GM18498 (cell line): Measurements from ENCODE around the gene TXNRD1.
"Not testable (repeated sequence)": the region's sequence is repeated elsewhere in the genome, so short reads cannot be mapped to it uniquely, and the experiment has no call there.

Source experiments
- ATAC-seq: cut with Tn5 transposase; IDR thresholded peaks from one replicate; pipeline ENCODE4 v1.9.1; 2021; ENCODE audit warnings: mild to moderate bottlenecking, moderate library complexity; ENCODE audit not compliant: unreplicated experiment

TXNRD1 gene

DNA sequence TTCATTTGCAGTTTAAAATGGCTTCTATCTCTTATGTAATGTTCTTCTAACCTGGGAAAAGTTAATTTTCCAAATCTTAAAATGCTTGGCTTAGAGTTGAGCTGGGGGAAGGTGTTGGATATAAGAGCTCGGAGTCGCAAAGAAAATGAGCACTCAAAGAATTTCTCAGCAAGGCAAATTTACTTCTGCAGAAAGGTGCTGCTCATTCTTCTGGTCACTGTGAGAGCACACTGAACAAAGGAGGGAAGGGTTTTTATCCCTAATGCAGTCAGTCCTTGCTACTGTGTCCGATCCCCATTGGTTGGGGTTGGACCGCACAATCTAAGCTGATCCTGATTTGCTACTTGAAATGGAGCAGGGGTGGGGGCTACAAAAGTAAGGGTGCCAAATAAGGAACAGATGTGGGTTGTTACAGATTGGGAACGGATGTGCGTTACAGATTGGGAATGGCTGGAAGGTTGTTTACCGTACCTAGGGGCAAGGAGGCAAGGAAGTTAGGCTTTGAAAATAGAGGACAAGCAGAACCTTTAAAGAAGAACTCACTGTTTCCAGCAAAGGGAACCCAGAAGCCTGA is 19.4 kb downstream of the TXNRD1 start:
- ATAC-seq = no peak

GRCh38 chr12:104237930-104238329 is 22.4 kb downstream of the TXNRD1 start:
- ATAC-seq = no peak

GRCh38 chr12:104242546-104243206 is 27.1 kb downstream of the TXNRD1 start:
- no peak for ATAC-seq

DNA sequence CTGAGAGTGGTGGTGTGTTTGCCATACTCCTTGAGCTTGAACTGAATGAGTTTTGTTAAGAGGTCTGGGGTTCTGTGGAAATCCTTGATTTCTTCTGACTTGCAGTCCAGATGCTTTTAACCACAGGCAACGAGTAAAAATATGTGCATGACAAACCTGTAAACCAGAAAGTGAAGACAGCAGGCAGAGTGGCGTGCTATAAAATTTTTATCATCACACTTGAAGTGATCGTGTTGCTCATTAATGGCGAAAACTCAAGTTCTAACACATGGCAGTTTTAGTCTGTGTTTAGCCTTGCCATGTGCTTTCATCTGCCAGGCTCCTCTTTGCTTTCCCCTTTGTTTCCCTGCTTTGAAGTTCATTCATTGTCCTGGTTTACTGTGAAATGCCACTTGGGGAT is 28.0 kb downstream of the TXNRD1 start:
- ATAC-seq = no peak

- no peak for ATAC-seq
Measured at GRCh38 chr12:104243971-104244370, 28.4 kb downstream of the TXNRD1 start.

- ATAC-seq = no peak
Measured at GRCh38 chr12:104247698-104248097, 32.1 kb downstream of the TXNRD1 start.

- no peak for ATAC-seq
Measured at GRCh38 chr12:104248444-104248843, 32.9 kb downstream of the TXNRD1 start.

DNA sequence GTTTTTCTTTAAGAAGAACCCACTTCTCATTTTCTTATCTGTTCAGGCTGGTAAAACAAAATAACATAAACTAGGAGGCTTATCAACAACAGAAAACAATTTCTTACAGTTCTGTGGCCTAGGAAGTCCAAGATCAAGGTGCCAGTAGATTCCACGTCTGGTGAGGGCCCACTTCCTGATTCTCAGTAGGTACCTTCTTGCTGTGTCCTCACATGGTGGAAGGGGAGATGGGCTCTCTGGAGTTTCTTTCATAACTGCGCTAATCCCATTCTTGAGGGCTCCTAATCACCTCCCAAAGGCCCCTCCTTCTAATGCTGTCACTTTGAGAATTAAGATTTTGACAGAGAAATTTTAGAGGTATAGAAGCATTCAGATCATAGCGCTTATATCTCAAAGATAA is 33.4 kb downstream of the TXNRD1 start:
- ATAC-seq = no peak

- ATAC-seq = no peak
Measured at GRCh38 chr12:104249898-104250297, 34.3 kb downstream of the TXNRD1 start.

DNA sequence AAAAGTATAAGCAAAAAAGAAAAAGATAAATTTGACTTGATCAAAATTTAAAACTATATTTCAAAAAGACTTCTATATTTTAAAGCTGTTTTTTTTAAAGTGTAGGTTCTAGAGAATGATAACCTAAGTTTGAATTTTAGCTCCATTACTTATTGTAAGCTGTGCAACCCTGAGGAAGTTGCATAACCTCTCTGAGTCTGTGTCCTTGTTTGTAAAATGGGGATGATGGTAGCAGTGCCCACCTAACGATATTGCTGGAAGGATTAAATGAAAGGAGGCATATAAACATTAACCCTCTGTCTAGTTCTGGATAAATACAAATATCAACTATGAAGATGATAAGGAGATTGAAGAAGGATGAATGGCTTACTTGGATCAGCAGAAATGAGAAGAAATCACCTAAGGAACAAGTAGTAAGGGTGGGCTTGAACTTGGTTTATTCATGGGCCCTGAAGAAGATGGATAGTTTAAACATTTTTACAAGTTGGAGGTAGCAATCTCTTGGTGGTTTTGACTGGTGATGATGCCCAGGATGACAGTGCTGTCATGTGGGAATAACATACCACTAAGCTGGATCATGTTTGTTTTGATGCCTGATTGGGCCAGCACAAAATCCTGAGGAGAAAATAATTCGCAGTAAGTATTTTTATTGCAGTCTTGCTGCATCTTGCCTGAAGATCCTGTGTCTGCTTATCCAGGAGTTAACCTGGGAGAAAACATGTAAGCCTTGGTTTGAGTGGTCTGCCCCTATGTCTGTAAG is 35.0 kb downstream of the TXNRD1 start:
- ATAC-seq = no peak

DNA sequence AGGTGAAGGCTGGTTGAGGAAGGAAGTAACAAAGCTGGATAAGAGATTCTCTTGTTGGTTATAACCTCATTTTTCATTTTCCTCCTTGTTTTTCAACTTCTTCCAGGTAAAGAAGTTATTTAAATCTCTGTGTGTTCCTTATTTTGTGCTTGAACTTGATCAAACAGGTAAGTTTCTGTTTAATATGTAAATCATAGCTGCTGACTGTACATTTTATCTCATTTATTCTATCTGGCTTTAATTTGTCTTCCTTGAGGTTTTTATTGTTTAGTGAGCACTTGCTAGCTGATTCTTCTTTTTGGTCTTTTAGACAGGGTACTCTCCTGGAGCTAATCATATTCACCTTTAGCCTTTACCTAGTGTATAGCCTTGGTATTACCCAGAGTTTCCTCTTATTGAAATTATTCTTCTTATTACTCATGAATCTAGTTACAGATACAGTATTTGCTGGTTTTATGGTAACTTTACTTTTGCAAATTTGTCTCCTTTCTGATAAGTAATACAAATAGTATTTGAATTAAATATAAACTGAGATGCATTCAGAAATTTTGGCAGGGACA is 42.4 kb downstream of the TXNRD1 start:
- ATAC-seq = no peak

DNA sequence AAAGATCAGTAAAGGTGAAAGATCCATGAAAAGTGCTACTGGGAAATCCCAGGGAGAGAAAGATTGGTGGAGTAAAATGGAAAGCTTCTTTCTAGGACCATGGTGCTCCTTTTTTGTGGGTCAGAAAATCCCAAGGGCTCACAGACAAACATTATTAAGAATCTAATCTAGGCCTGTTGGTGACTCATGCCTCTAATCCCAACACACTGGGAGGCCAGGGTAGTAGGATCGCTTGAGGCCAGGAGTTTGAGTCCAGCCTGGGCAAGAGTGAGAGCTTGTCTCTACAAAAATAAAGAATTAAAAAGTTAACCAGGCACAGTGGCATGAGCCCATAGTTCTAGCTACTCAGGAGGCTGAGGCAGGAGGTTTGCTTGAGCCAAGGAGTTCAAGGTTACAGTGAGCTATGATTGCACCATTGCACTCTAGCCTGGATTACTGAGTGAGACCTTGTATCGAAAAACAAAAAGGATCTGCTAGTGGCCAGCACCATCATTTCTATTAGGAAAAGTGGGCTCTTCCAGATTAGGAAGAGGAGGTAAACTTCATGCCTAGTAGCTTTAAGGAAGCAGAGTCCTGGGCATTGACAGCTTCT is 43.0 kb downstream of the TXNRD1 start:
- no peak for ATAC-seq

- ATAC-seq = no peak
Measured at GRCh38 chr12:104263026-104263425, 47.4 kb downstream of the TXNRD1 start.

DNA sequence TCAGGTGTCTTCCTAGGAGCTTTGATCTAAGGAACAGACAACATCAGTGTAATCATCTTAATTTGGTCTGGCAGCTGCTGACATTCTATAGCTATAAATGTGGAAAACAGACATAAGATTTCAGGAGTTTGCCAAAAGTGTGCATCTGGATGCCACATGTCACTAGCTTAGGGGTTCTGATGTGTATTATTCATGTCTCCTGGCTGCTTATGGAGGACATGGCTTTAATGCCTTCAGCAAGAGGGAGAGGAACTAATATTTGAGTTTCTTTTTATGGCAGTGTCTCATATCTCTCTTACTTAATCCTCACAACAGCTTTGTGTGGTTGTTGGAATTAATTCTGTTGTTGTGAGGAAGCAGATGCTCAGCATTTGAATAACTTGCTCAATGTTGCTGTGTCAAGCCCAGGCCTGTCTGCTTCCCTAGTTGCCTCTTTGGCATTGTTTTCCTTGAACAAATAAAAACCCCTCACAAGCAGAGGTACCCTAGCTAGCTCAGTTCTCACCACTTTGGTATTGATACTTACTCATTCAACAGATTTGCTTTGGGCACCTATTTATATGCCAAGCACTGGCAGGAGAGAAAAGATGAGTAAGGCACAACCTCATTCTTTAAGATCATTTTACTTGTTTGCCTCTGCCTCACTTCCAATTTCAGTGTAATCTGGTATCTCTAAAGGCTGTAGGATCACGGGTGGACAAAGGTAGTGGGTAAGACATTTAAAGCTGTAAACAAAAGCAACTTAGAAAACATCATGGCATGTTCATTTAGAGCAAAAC is 48.2 kb downstream of the TXNRD1 start:
- ATAC-seq = no peak

DNA sequence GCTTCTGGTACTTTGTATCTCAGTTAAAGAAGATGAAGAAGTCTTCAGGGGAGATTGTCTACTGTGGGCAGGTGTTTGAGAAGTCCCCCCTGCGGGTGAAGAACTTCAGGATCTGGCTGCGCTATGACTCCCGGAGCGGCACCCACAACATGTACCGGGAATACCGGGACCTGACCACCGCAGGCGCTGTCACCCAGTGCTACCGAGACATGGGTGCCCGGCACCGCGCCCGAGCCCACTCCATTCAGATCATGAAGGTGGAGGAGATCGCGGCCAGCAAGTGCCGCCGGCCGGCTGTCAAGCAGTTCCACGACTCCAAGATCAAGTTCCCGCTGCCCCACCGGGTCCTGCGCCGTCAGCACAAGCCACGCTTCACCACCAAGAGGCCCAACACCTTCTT is 49.9 kb downstream of the TXNRD1 start:
- ATAC-seq = not testable (repeated sequence)

GRCh38 chr12:104272938-104273337 is 57.4 kb downstream of the TXNRD1 start:
- no peak for ATAC-seq

- no peak for ATAC-seq
Measured at GRCh38 chr12:104273503-104273902, 57.9 kb downstream of the TXNRD1 start.

DNA sequence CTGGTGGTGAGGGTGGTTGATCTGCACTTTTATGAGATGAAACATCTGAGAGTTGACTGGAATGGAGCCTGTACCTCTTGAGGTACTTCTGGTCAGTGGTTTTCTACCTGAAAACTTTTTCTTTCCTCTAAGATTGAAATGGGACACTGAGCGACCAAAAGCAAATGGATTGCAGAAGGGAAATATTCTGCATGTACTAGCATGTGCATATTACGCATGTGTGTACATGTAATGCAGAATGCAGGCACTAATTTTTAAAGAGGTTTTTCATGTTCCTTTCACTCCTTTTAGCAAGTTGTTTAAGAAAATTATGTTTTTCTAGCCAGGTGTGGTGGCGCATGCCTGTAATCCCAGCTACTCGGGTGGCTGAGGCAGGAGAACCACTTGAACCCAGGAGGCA is 59.2 kb downstream of the TXNRD1 start:
- no peak for ATAC-seq

DNA sequence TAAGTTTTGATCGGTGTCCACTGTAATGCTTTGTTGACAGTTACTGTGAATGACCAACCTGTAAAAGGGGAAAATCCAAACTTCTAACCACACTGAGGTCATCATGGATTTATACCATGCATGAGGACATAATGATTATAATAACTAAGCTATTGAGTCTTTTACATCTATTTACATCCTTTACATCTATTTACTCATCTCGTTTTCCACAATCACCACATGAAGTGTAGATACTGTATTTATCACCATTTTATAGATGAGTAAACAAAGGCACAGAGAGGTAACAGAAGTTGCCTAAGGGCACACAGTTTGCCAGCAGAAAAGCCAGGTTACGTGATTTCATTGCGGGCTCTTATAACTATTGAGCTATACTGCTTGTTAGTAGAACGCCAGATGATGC is 60.1 kb downstream of the TXNRD1 start:
- ATAC-seq = no peak

- ATAC-seq = peak; percentile 83
Measured at GRCh38 chr12:104276273-104277131, 60.9 kb downstream of the TXNRD1 start.
